ENCODE data around the gene RASA2.

RASA2 gene

DNA sequence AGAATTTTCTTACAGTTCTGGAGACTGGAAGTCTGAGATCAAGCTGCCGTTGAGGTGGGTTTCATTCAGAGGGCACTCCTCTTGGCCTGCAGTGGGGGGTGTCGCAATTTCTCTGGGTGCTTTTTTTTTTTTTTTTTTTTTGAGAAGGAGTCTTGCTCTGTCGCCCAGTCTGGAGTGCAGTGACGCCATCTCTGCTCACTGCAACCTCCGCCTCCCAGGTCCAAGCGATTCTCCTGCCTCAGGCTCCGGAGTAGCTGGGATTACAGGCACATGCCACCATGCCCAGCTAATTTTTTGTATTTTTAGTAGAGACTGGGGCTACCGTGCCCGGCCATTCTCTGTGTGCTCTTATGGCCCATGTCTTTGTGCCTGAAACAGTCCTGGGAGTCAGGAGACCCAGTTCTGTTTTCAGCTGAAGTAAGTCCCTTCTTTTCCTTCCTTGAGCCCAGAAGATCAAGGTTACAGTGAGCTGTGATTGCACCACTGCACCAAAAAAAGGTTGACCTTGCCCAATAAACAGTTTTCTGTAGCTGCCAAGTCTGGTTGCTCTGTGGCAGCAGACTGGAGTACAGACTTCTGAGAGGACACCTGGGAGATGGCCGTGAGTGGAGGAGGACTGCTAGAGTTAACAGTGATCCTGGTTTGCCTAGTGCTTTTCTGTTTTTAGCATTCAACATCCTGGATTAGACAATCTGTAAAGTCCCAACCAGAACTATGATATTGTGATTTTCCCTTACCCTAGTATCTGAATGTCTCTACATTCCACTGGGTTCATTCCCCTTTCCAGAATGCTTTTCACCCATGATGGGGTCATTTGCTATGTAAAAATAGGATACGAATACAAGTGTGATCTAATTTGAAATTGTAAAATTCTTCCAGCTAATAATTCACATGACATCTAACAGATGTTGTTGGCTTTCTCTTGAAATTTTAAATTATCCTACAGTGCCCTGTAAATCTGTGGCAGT lies 174.7 kb downstream of the RASA2 start:
- in situ Hi-C loops (cut with MboI; ENCODE audit: low sequenced_read_pairs), result no loop called here

DNA sequence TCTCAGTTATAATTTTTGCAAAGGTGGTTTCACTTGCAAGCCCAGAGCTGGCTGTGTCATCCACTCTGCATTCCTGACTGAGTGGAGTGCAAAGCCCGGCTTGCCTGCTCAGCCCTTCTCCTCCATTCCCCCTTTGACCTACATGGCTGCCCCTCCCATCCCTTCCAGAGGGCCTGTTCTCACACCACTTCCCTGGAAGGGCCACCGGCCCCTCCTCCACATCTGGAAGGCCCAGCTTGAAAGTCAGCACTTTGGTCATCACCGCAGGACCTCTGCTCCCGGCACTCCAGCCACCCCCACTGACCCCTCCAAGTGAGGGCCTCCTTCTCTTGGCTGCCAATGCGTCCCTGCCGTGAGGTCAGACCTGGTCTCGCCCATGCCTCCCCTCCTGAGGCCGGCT lies 177.2 kb downstream of the RASA2 start:
- in situ Hi-C loops (cut with MboI; ENCODE audit: low sequenced_read_pairs), result no loop called here
